Neutrophil (primary cell): ENCODE results near the gene TMPRSS9.

Source experiments
- H3K27ac ChIP-seq: fragments of 200-600 bp; sonication (generic); 2 replicates; pipeline ENCODE4 v1.5.1; 2016; ENCODE audit warnings: mild to moderate bottlenecking, moderate library complexity
- H3K27me3 ChIP-seq: fragments of 200-600 bp; sonication (generic); 2 replicates; pipeline ENCODE4 v1.6.0; 2016; ENCODE audit warnings: mild to moderate bottlenecking
- H3K36me3 ChIP-seq: fragments of 200-600 bp; sonication (generic); 2 replicates; pipeline ENCODE4 v1.5.1; 2017
- H3K4me1 ChIP-seq, 2 experiments: fragments of 200-600 bp in 1 of 2; sonication (generic) in 1 of 2; 1 replicate in 1 of 2; 2 replicates in 1 of 2; pipeline versions ENCODE4 v1.5.1 to v1.6.1; 2013 to 2016; ENCODE audit warnings: low read depth in 1 of 2, low read length in 1 of 2, mild to moderate bottlenecking in 1 of 2, moderate library complexity in 1 of 2; ENCODE audit not compliant: control insufficient read depth in 1 of 2, insufficient read depth in 1 of 2
- H3K4me3 ChIP-seq, 2 experiments: fragments of 200-600 bp in 1 of 2; sonication (generic) in 1 of 2; 1 replicate in 1 of 2; 2 replicates in 1 of 2; pipeline ENCODE4 v1.5.1; 2013 to 2016; ENCODE audit warnings: low read depth in 1 of 2, low read length in 1 of 2, mild to moderate bottlenecking in 1 of 2, moderate library complexity in 1 of 2
- H3K9me3 ChIP-seq: fragments of 200-600 bp; sonication (generic); 2 replicates; pipeline ENCODE4 v1.5.1; 2016
- TF ChIP-seq, protein P1 (sequence below): fragments of 200-600 bp; sonication (generic); IDR thresholded peaks from 2 replicates; pipeline ENCODE4 v1.5.1; 2016; ENCODE audit warnings: antibody characterized with exemption

Gene TMPRSS9

DNA sequence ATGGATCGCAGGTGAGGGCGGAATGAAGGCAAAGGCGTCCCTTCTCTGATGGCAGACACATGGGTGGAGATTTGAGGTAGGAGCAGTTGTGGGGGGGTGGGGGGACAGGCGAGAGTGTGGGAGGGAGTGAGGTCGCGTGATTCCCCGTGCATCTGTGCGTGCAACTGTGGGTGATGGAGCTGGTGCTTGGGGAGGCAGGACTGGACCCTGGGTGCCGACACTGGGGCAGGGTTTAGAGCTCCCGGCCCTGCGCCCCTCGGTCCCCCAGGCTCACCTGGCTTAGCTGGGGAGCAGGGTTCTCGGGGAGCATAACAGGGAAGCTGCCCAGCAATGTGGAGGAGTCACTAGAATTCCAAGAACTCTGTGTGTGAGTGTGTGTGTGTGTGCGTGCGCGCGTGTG is 3.4 kb downstream of the TMPRSS9 start:
- TF ChIP-seq, protein P1, sequence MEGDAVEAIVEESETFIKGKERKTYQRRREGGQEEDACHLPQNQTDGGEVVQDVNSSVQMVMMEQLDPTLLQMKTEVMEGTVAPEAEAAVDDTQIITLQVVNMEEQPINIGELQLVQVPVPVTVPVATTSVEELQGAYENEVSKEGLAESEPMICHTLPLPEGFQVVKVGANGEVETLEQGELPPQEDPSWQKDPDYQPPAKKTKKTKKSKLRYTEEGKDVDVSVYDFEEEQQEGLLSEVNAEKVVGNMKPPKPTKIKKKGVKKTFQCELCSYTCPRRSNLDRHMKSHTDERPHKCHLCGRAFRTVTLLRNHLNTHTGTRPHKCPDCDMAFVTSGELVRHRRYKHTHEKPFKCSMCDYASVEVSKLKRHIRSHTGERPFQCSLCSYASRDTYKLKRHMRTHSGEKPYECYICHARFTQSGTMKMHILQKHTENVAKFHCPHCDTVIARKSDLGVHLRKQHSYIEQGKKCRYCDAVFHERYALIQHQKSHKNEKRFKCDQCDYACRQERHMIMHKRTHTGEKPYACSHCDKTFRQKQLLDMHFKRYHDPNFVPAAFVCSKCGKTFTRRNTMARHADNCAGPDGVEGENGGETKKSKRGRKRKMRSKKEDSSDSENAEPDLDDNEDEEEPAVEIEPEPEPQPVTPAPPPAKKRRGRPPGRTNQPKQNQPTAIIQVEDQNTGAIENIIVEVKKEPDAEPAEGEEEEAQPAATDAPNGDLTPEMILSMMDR: no peak
- Histone ChIP-seq H3K27me3 (peaks cover 74% of the 10 kb centered on the region), H3K4me1 (no peaks in the 10 kb centered on the region), H3K27ac (no peak overlapping the region), H3K4me3 (no peak overlapping the region), H3K36me3 (no peaks in the 10 kb centered on the region), H3K9me3 (no peaks in the 10 kb centered on the region)

DNA sequence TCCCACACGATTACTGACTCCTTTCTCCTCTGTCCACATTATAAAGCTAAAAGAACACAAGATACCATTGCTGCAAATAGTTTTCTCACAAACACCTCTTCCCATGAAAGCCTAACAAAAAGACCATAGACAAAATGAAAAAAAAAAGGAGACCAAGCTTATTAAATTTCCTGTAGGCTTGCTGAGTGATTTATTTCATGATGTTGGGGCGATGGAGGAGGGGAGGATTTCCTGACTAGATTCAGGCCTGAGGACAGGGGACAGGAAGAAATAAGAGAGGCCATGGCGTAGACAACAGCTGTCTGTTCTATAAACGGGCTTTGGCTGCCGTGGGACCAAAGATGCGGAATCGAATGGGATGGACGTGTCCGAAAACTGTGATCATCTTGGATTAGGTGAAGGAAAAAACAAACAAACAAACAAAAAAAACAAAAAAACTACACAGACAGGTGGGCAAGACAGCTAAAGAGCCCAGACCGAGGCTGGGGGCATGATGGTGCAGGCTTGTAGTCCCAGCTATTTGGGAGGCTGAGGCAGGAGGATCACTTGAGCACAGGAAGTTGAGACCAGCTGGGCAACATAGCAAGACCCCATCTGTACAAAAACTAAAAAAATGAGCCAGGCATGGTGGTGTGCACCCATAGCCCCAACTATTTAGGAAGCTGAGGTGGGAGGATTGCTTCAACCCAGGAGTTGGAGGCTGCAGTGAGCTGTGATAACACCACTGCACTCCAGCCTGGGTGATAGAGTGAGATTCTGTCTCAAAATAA is 5.3 kb downstream of the TMPRSS9 start:
- TF ChIP-seq, protein P1: no peak
- H3K27me3 ChIP-seq: peaks cover 59% of the 10 kb centered on the region
- H3K27ac ChIP-seq: no peak overlapping the region
- no peak overlapping the region for H3K4me3 ChIP-seq
- no peaks in the 10 kb centered on the region for H3K9me3 ChIP-seq
- H3K36me3 ChIP-seq: no peaks in the 10 kb centered on the region
- H3K4me1 ChIP-seq: no peaks in the 10 kb centered on the region

DNA sequence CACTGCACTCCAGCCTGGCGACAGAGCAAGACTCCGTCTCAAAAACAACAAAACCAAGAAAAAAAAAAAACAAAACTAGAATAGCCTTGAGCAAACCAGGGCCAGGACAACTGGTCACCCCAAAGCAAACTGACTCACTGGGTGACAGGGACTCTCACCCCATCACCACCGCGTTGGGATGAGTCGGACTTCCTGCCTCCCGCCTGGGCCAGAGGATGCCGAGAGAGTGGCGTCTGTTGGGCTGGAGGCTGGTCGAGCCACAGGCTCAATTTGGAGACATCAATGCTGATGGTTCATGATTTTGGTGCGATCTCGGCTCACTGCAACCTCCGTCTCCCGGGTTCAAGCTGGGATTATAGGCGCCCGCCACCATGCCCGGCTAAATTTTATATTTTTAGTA is 11.6 kb downstream of the TMPRSS9 start:
- Histone ChIP-seq H3K27ac (no peak overlapping the region), H3K4me3 (no peak overlapping the region), H3K9me3 (no peaks in the 10 kb centered on the region), H3K36me3 (no peaks in the 10 kb centered on the region), H3K27me3 (peaks cover 24% of the 10 kb centered on the region), H3K4me1 (no peaks in the 10 kb centered on the region)
- TF ChIP-seq, protein P1: no peak

DNA sequence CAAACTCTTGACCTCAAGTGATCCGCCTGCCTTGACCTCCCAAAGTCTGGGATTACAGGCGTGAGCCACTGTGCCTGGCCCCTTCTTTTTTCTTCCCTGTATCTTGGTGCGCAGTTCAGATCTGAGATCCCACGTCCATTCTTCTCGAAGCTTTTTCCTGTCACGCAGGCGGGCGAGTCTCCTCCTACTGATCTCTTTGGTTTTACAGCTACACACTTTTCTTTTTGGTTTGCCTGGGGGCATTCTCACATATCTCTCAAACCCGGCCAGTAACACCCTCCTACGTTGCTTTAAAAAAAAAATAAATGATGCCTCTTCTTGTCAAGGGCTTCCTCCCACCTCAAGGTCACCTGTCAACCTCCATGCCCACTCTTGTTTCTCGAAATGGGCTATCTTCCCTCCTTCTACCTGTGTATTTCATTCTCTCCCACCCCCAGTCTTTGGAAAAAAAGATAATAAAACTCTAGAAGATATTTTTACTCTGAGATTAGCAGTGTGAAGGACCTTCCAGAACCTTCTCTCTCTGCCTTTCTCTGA is 12.1 kb downstream of the TMPRSS9 start:
- TF ChIP-seq, protein P1: no peak
- H3K27ac ChIP-seq: no peak overlapping the region
- no peaks in the 10 kb centered on the region for H3K4me1 ChIP-seq

DNA sequence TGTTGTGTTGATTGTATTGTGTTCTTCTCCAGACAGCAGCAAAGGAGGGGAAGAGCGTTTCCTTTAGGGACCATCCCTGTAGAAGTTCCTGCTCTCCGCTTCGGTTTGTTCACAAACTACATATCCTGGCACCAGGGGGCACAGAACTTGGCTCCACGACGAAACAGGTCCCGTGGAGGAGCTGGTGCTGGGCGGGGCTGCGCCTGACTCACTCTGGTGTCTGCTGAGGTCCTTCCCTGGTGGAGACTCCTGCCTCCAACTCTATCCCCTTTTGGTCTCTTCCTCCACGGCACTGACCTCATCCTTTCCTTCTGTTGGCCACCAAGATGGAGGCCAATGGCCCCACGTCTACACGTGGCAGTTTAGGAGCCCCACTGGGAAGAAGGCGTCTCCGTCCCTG is 14.7 kb downstream of the TMPRSS9 start:
- H3K4me1 ChIP-seq: no peaks in the 10 kb centered on the region
- H3K27ac ChIP-seq: no peak overlapping the region
- no peaks in the 10 kb centered on the region for H3K36me3 ChIP-seq
- peaks cover 19% of the 10 kb centered on the region for H3K27me3 ChIP-seq
- no peaks in the 10 kb centered on the region for H3K9me3 ChIP-seq
- no peak overlapping the region for H3K4me3 ChIP-seq
- TF ChIP-seq, protein P1: no peak

More for the DNA sequence above, 12.1 kb downstream of the TMPRSS9 start:
- H3K9me3 ChIP-seq: no peaks in the 10 kb centered on the region
- H3K4me3 ChIP-seq: no peak overlapping the region
- peaks cover 24% of the 10 kb centered on the region for H3K27me3 ChIP-seq
- H3K36me3 ChIP-seq: no peaks in the 10 kb centered on the region
